Small intestine (tissue), 7 donors: Measurements from ENCODE around the gene TEC. TPM values are rescaled to one million over a fixed set of nuclear protein-coding genes. Genes with fewer than 3 reads are reported as not detected.

Source experiments
- DNase-seq, 2 donors: peaks; one replicate each; pipeline versions ENCODE4 v3.0.0 to v3.0.0-alpha.2; 2013
- FAIRE-seq: peaks from 2 replicates; lab custom pipeline; 2012; peaks lifted over from hg19 to GRCh38; lab: Jason Lieb, UNC
- H3K27ac ChIP-seq, 3 donors: one replicate each; pipeline ENCODE4 v1.5.1; 2013; ENCODE audit warnings: low read length in 2 of 3, mild to moderate bottlenecking in 2 of 3, control low read depth in 1 of 3, inconsistent platforms in 1 of 3, low read depth in 1 of 3, moderate library complexity in 1 of 3
- H3K27me3 ChIP-seq, 3 donors: one replicate each; pipeline ENCODE4 v1.6.1; 2013; ENCODE audit warnings: low read length in 3 of 3, inconsistent platforms in 1 of 3; ENCODE audit not compliant: control insufficient read depth in 3 of 3, insufficient read depth in 3 of 3
- H3K36me3 ChIP-seq, 3 donors: one replicate each; pipeline ENCODE4 v1.6.1; 2013; ENCODE audit warnings: low read length in 3 of 3, inconsistent platforms in 1 of 3, low read depth in 1 of 3, mild to moderate bottlenecking in 1 of 3, moderate library complexity in 1 of 3; ENCODE audit not compliant: control insufficient read depth in 3 of 3, insufficient read depth in 2 of 3
- H3K4me1 ChIP-seq, 3 donors: one replicate each; pipeline ENCODE4 v1.6.1; 2013; ENCODE audit warnings: low read length in 2 of 3, inconsistent platforms in 1 of 3, low read depth in 1 of 3, mild to moderate bottlenecking in 1 of 3, moderate library complexity in 1 of 3; ENCODE audit not compliant: control insufficient read depth in 3 of 3, insufficient read depth in 2 of 3
- H3K4me3 ChIP-seq, 3 donors: one replicate each; pipeline ENCODE4 v1.5.1; 2013; ENCODE audit warnings: low read length in 3 of 3, control low read depth in 1 of 3, inconsistent platforms in 1 of 3, low read depth in 1 of 3, mild to moderate bottlenecking in 1 of 3, moderate library complexity in 1 of 3
- H3K9me3 ChIP-seq, 2 donors: one replicate each; pipeline ENCODE4 v1.6.1; 2013; ENCODE audit warnings: low read depth in 1 of 2, low read length in 1 of 2; ENCODE audit not compliant: control insufficient read depth in 2 of 2, insufficient read depth in 1 of 2
- WGBS, 3 donors: extraction: QIAGEN DNeasy Blood & Tissue Kit; methylation state at CpG; one replicate each; pipeline ENCODE4 v1.1.7; 2013; 5-methylcytosine and 5-hydroxymethylcytosine counted together
- polyA plus RNA-seq, 4 donors: library from polyadenylated mRNA; stranded (reverse) in 3 of 4; unstranded in 1 of 4; fragments of 200-250 nt in 3 of 4; fragments of 120-200 nt in 1 of 4; gene quantifications; one replicate each; pipeline versions ENCODE4 v1.2.1 to v1.2.3, GENCODE V29; 2013
- donor health status: healthy with polysubstance abuse.
- donor health status: control.
- donor health status: control.
- donor health status: Bipolar disorder and iron deficiency.
- donor health status: healthy.

The TEC gene
- polyA plus RNA-seq, 4 donors, result 1.3 to 4.5 (median 3.3) TPM

- H3K4me1 ChIP-seq, result peaks cover 0 to 2% (median 0%) of the 10 kb centered on the region in 3 donors
- H3K36me3 ChIP-seq, result peaks cover 0 to 2% (median 0%) of the 10 kb centered on the region in 3 donors
- DNase-seq, result no peak
- peaks cover 0 to 3% of the 10 kb centered on the region in 2 donors for H3K9me3 ChIP-seq
- no peak overlapping the region for H3K4me3 ChIP-seq
- no peak overlapping the region for H3K27ac ChIP-seq
- H3K27me3 ChIP-seq, result no peaks in the 10 kb centered on the region
- 76 to 93% (median 90%) methylated on average over 3 of the region's 3 CpGs for WGBS, 3 donors
- no peak for FAIRE-seq
These were observed 6.7 kb downstream of the TEC start for GRCh38 chr4:48262926-48263325.

- H3K4me3 ChIP-seq, result no peak overlapping the region
- peaks cover 0 to 2% (median 0%) of the 10 kb centered on the region in 3 donors for H3K36me3 ChIP-seq
- no peaks in the 10 kb centered on the region for H3K4me1 ChIP-seq
- no peaks in the 10 kb centered on the region for H3K27me3 ChIP-seq
- no peak overlapping the region for H3K27ac ChIP-seq
- FAIRE-seq (no peak), DNase-seq (no peak)
- 79 to 89% (median 89%) methylated on average over 2 of the region's 2 CpGs for WGBS, 3 donors
- peaks cover 0 to 3% of the 10 kb centered on the region in 2 donors for H3K9me3 ChIP-seq
These were observed 7.2 kb downstream of the TEC start for GRCh38 chr4:48262484-48262883.

- Histone ChIP-seq H3K27ac (no peak overlapping the region), H3K4me1 (no peaks in the 10 kb centered on the region), H3K27me3 (no peaks in the 10 kb centered on the region), H3K4me3 (no peak overlapping the region), H3K36me3 (peaks cover 0 to 2% (median 0%) of the 10 kb centered on the region in 3 donors), H3K9me3 (peaks cover 0 to 3% of the 10 kb centered on the region in 2 donors)
- WGBS, 3 donors, result 46 to 64% (median 57%) methylated on average over 1 of the region's 1 CpG
- FAIRE-seq (no peak), DNase-seq (no peak)
These were observed 8.4 kb downstream of the TEC start for GRCh38 chr4:48261281-48261680.

- Histone ChIP-seq H3K36me3 (peaks cover 0 to 2% (median 0%) of the 10 kb centered on the region in 3 donors), H3K9me3 (peaks cover 0 to 3% of the 10 kb centered on the region in 2 donors), H3K27ac (no peak overlapping the region), H3K4me3 (no peak overlapping the region), H3K27me3 (no peaks in the 10 kb centered on the region), H3K4me1 (peaks cover 0 to 5% (median 1%) of the 10 kb centered on the region in 3 donors)
- FAIRE-seq (no peak), DNase-seq (no peak)
- WGBS, 3 donors, result 76 to 92% (median 81%) methylated on average over 1 of the region's 1 CpG
These were observed 9.9 kb downstream of the TEC start for GRCh38 chr4:48259748-48260147.

GRCh38 chr4:48258845-48259397 lies 10.7 kb downstream of the TEC start:
- WGBS, 3 donors, result 61 to 72% (median 64%) methylated on average over 3 of the region's 3 CpGs
- no peak overlapping the region for H3K4me3 ChIP-seq
- no peaks in the 10 kb centered on the region for H3K27me3 ChIP-seq
- peaks cover 0 to 2% (median 0%) of the 10 kb centered on the region in 3 donors for H3K36me3 ChIP-seq
- H3K27ac ChIP-seq, result no peak overlapping the region
- FAIRE-seq (peak; percentile 64), DNase-seq (peak; percentile 48 to 80)
- peaks cover 0 to 3% of the 10 kb centered on the region in 2 donors for H3K9me3 ChIP-seq
- peaks cover 0 to 5% (median 1%) of the 10 kb centered on the region in 3 donors for H3K4me1 ChIP-seq

GRCh38 chr4:48255959-48256342 lies 13.7 kb downstream of the TEC start:
- no peak overlapping the region for H3K4me3 ChIP-seq

GRCh38 chr4:48255072-48255958 lies 14.3 kb downstream of the TEC start:
- no peaks in the 10 kb centered on the region for H3K27me3 ChIP-seq
- H3K4me3 ChIP-seq, result no peak overlapping the region
- peaks cover 0 to 5% (median 1%) of the 10 kb centered on the region in 3 donors for H3K4me1 ChIP-seq
- H3K36me3 ChIP-seq, result no peaks in the 10 kb centered on the region
- DNase-seq, result no peak
- no peak overlapping the region for H3K27ac ChIP-seq
- peaks cover 0 to 2% of the 10 kb centered on the region in 2 donors for H3K9me3 ChIP-seq
- no peak for FAIRE-seq
- WGBS, 3 donors, result 83 to 91% (median 85%) methylated on average over 6 of the region's 6 CpGs

More at GRCh38 chr4:48255959-48256342, 13.7 kb downstream of the TEC start:
- Histone ChIP-seq H3K36me3 (no peaks in the 10 kb centered on the region), H3K4me1 (peaks cover 0 to 5% (median 1%) of the 10 kb centered on the region in 3 donors), H3K9me3 (peaks cover 0 to 3% of the 10 kb centered on the region in 2 donors), H3K27me3 (no peaks in the 10 kb centered on the region), H3K27ac (no peak overlapping the region)
- DNase-seq (no peak), FAIRE-seq (no peak)
- 91 to 97% (median 91%) methylated on average over 4 of the region's 4 CpGs for WGBS, 3 donors

GRCh38 chr4:48254381-48255071 lies 15.1 kb downstream of the TEC start:
- H3K27ac ChIP-seq, result no peak overlapping the region
- no peak for FAIRE-seq

More at GRCh38 chr4:48254381-48255071, 15.1 kb downstream of the TEC start:
- WGBS, 3 donors, result 24 to 68% (median 50%) methylated on average over 6 of the region's 6 CpGs
- Histone ChIP-seq H3K9me3 (no peaks in the 10 kb centered on the region), H3K27me3 (no peaks in the 10 kb centered on the region), H3K4me1 (peaks cover 0 to 5% (median 1%) of the 10 kb centered on the region in 3 donors), H3K4me3 (no peak overlapping the region), H3K36me3 (no peaks in the 10 kb centered on the region)
- peak in 1 of 2 donors; percentile 28 for DNase-seq
